Mesenchymal stem cell (in vitro differentiated cells and primary cell): ENCODE results near the gene SULT1A2.
"Not testable (repeated sequence)": the region's sequence is repeated elsewhere in the genome, so short reads cannot be mapped to it uniquely, and the experiment has no call there.

ENCODE experiments used
- DNase-seq: peaks from one replicate; pipeline ENCODE4 v3.0.0-alpha.2; 2013
- H2AFZ ChIP-seq: one replicate; pipeline ENCODE4 v1.6.1; 2013; ENCODE audit warnings: low read depth, mild to moderate bottlenecking, control low read depth, inconsistent platforms, low read length, moderate library complexity
- H2AK5ac ChIP-seq: 2 replicates; pipeline ENCODE4 v1.6.1; 2013; ENCODE audit warnings: low read length, moderate library complexity, mild to moderate bottlenecking, inconsistent platforms; ENCODE audit not compliant: severe bottlenecking
- H2BK120ac ChIP-seq: one replicate; pipeline ENCODE4 v1.6.1; 2013; ENCODE audit warnings: low read depth, mild to moderate bottlenecking, inconsistent platforms, low read length, moderate library complexity
- H2BK12ac ChIP-seq, 2 experiments: one replicate each; pipeline ENCODE4 v1.6.1; 2013; ENCODE audit warnings: inconsistent platforms in 2 of 2, low read length in 2 of 2, mild to moderate bottlenecking in 2 of 2, moderate library complexity in 2 of 2, control low read depth in 1 of 2
- H2BK15ac ChIP-seq: one replicate; pipeline ENCODE4 v1.6.1; 2013; ENCODE audit warnings: mild to moderate bottlenecking, low read depth, inconsistent platforms; ENCODE audit not compliant: poor library complexity, severe bottlenecking
- H2BK5ac ChIP-seq: 2 replicates; pipeline ENCODE4 v1.6.1; 2013; ENCODE audit warnings: low read depth, mild to moderate bottlenecking, low read length, control low read depth, inconsistent platforms; ENCODE audit not compliant: poor library complexity, severe bottlenecking
- H3K14ac ChIP-seq, 2 experiments: one replicate each; pipeline ENCODE4 v1.6.1; 2013; ENCODE audit warnings: inconsistent platforms in 2 of 2, low read length in 2 of 2, control low read depth in 1 of 2, mild to moderate bottlenecking in 1 of 2, moderate library complexity in 1 of 2
- H3K18ac ChIP-seq, 2 experiments: one replicate each; pipeline ENCODE4 v1.6.1; 2013; ENCODE audit warnings: inconsistent platforms in 2 of 2, low read length in 2 of 2, control low read depth in 1 of 2, low read depth in 1 of 2, mild to moderate bottlenecking in 1 of 2
- H3K23ac ChIP-seq, 2 experiments: one replicate each; pipeline ENCODE4 v1.6.1; 2013; ENCODE audit warnings: inconsistent platforms in 2 of 2, low read length in 2 of 2, mild to moderate bottlenecking in 2 of 2, moderate library complexity in 2 of 2, control low read depth in 1 of 2
- H3K27ac ChIP-seq: 2 replicates; pipeline ENCODE4 v1.5.1; 2013; ENCODE audit warnings: mild to moderate bottlenecking, moderate library complexity, low read length, control low read depth, inconsistent platforms; ENCODE audit not compliant: poor library complexity, severe bottlenecking
- H3K27me3 ChIP-seq, 2 experiments: 2 replicates each; pipeline versions ENCODE4 v1.6.1 to v1.7.0; 2013; ENCODE audit warnings: low read length in 2 of 2, mild to moderate bottlenecking in 2 of 2, moderate library complexity in 2 of 2, control low read depth in 1 of 2, inconsistent platforms in 1 of 2; ENCODE audit not compliant: control insufficient read depth in 1 of 2, insufficient read depth in 1 of 2
- H3K36me3 ChIP-seq, 2 experiments: 2 replicates each; pipeline versions ENCODE4 v1.6.1 to v1.7.0; 2013; ENCODE audit warnings: low read length in 2 of 2, control low read depth in 1 of 2, inconsistent platforms in 1 of 2, low read depth in 1 of 2, mild to moderate bottlenecking in 1 of 2; ENCODE audit not compliant: insufficient read depth in 2 of 2, control insufficient read depth in 1 of 2
- H3K4ac ChIP-seq, 2 experiments: one replicate each; pipeline ENCODE4 v1.6.1; 2013; ENCODE audit warnings: inconsistent platforms in 2 of 2, low read length in 2 of 2, mild to moderate bottlenecking in 2 of 2, moderate library complexity in 2 of 2, control low read depth in 1 of 2, low read depth in 1 of 2
- H3K4me1 ChIP-seq: 2 replicates; pipeline ENCODE4 v1.6.1; 2013; ENCODE audit warnings: low read depth, low read length, control low read depth; ENCODE audit not compliant: control insufficient read depth, insufficient read depth
- H3K4me2 ChIP-seq: 2 replicates; pipeline ENCODE4 v1.6.1; 2013; ENCODE audit warnings: low read length, mild to moderate bottlenecking, inconsistent platforms; ENCODE audit not compliant: poor library complexity, severe bottlenecking
- H3K4me3 ChIP-seq, 2 experiments: 2 replicates each; pipeline versions ENCODE4 v1.5.1 to v1.7.0; 2013; ENCODE audit warnings: low read length in 2 of 2, mild to moderate bottlenecking in 2 of 2, control low read depth in 1 of 2, low read depth in 1 of 2; ENCODE audit not compliant: insufficient read depth in 1 of 2
- H3K79me1 ChIP-seq: replicated peaks from 2 replicates; pipeline ENCODE4 v1.6.1; 2013; ENCODE audit warnings: mild to moderate bottlenecking, control low read depth, low read length, inconsistent platforms; ENCODE audit not compliant: poor library complexity, severe bottlenecking
- H3K9ac ChIP-seq: 2 replicates; pipeline ENCODE4 v1.7.0; 2013; ENCODE audit warnings: mild to moderate bottlenecking, low read length, moderate library complexity
- H3K9me3 ChIP-seq: 2 replicates; pipeline ENCODE4 v1.7.0; 2013; ENCODE audit warnings: mild to moderate bottlenecking, low read length; ENCODE audit not compliant: control insufficient read depth
- H4K8ac ChIP-seq: one replicate; pipeline ENCODE4 v1.6.1; 2013; ENCODE audit warnings: inconsistent platforms, mild to moderate bottlenecking, low read length, moderate library complexity
- H4K91ac ChIP-seq: one replicate; pipeline ENCODE4 v1.6.1; 2013; ENCODE audit warnings: mild to moderate bottlenecking, low read length, inconsistent platforms
- WGBS: methylation state at CpG from one replicate; pipeline ENCODE4 v1.1.7; 2013; ENCODE audit warnings: mixed read lengths; 5-methylcytosine and 5-hydroxymethylcytosine counted together

SULT1A2 gene

DNA sequence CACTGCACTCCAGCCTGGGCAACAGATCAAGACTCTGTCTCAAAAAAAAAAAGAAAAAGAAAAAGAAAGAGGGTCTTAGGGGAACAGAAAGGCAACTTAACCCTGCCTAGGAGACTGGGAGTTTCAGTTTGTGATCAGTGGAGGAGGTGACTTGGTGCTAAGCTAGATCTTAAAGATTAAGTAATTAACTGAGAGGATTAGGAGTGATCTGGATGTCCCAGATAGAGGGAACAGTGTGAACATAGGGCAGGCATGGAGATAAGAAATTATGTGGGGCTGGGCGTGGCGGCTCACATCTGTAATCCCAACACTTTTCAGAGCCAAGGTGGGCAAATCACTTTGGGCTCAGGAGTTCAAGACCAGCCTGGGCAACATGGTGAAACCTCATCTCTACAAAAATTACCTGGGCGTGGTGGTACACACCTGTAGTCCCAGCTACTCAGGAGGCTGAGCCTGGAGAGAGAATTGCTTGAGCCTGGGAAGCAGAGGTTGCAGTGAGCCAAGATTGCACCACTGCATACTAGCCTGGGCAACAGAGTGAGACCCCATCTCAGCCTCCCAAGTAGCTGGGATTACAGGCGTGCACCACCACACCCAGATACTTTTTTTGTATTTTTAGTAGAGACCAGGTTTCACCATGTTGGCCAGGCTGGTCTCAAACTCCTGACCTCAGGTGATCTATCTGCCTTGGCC lies 30.5 kb downstream of the SULT1A2 start:
- H2BK12ac ChIP-seq, DNase-seq, H3K9ac ChIP-seq, H2AK5ac ChIP-seq, H3K36me3 ChIP-seq, H3K4me3 ChIP-seq, H3K4ac ChIP-seq, H3K18ac ChIP-seq, H2BK15ac ChIP-seq, H3K27me3 ChIP-seq, H3K23ac ChIP-seq, H4K91ac ChIP-seq, H3K14ac ChIP-seq, H2BK5ac ChIP-seq, H2AFZ ChIP-seq, H3K27ac ChIP-seq, H3K4me2 ChIP-seq, H2BK120ac ChIP-seq, H4K8ac ChIP-seq, H3K9me3 ChIP-seq, H3K4me1 ChIP-seq: not testable (repeated sequence)
- 100% methylated on average over 4 of the region's 4 CpGs for WGBS
- peaks cover 35% of the 10 kb centered on the region for H3K79me1 ChIP-seq

DNA sequence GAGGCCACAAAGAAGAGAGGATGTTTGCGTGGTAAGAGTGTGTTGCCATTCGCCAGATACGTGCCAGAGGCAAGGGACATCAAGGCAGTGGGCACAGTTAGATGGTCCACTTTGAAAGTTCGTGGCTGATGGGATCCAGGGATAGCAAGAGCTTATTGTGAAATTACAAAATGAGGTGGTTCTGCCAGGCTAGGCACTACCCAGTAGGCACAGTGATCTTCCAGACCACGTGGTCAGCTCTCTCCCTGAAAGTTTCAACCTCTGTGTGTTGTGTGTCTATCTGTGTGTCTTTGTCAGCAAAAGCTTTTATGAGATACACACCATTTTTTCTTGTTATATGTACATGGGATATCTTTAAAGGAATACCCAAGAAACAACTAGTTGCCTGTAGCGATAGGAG lies 33.6 kb downstream of the SULT1A2 start:
- Histone ChIP-seq H3K79me1 (peaks cover 33% of the 10 kb centered on the region), H3K14ac (no peak overlapping the region), H3K23ac (no peak overlapping the region), H2BK120ac (no peak overlapping the region), H3K9me3 (peaks cover 9% of the 10 kb centered on the region), H4K91ac (no peak overlapping the region), H3K27ac (no peak overlapping the region), H2BK5ac (no peak overlapping the region), H4K8ac (no peak overlapping the region), H3K4me1 (peaks cover 2% of the 10 kb centered on the region), H2AK5ac (no peak overlapping the region), H3K9ac (no peak overlapping the region), H3K27me3 (no peaks in the 10 kb centered on the region), H3K4ac (no peak overlapping the region), H2BK12ac (no peak overlapping the region), H3K18ac (no peak overlapping the region), H2AFZ (no peak overlapping the region), H2BK15ac (no peak overlapping the region), H3K4me2 (no peak overlapping the region), H3K36me3 (peaks cover 1 to 6% of the 10 kb centered on the region in 2 experiments), H3K4me3 (no peak overlapping the region)
- DNase-seq: no peak
- 93% methylated on average over 6 of the region's 6 CpGs for WGBS

DNA sequence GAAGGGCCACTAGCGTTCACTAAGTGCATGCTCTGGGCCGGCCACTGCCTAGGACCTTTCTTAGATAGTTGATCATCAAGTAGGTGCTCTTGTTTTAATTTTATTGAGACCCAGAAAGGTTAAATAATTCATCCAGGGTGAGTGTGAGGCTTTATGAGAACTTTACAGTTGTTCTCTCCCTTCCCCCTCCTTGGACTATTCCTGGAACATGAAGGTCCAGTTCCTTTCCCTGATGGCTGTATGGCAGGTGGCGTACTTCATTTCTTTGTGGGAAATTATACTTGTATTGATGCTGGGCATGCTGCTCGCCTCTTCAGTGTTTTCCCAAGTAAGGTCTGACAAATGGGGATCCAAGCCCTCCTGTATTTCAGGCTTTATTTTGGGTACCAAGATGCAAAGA lies 34.7 kb downstream of the SULT1A2 start:
- Histone ChIP-seq H2BK15ac (no peak overlapping the region), H3K9me3 (peaks cover 2% of the 10 kb centered on the region), H2BK5ac (no peak overlapping the region), H4K91ac (no peak overlapping the region), H3K4me1 (peaks cover 2% of the 10 kb centered on the region), H3K23ac (no peak overlapping the region), H3K14ac (no peak overlapping the region), H3K36me3 (peaks cover 7% of the 10 kb centered on the region in 2 experiments), H2BK120ac (no peak overlapping the region), H2AK5ac (no peak overlapping the region), H3K4me3 (no peak overlapping the region), H3K4ac (no peak overlapping the region), H3K79me1 (peaks cover 32% of the 10 kb centered on the region), H2BK12ac (no peak overlapping the region), H3K9ac (no peak overlapping the region), H3K27me3 (no peaks in the 10 kb centered on the region), H3K4me2 (no peak overlapping the region), H2AFZ (no peak overlapping the region), H3K27ac (no peak overlapping the region), H4K8ac (no peak overlapping the region), H3K18ac (no peak overlapping the region)
- 96% methylated on average over 4 of the region's 4 CpGs for WGBS
- DNase-seq: no peak

DNA sequence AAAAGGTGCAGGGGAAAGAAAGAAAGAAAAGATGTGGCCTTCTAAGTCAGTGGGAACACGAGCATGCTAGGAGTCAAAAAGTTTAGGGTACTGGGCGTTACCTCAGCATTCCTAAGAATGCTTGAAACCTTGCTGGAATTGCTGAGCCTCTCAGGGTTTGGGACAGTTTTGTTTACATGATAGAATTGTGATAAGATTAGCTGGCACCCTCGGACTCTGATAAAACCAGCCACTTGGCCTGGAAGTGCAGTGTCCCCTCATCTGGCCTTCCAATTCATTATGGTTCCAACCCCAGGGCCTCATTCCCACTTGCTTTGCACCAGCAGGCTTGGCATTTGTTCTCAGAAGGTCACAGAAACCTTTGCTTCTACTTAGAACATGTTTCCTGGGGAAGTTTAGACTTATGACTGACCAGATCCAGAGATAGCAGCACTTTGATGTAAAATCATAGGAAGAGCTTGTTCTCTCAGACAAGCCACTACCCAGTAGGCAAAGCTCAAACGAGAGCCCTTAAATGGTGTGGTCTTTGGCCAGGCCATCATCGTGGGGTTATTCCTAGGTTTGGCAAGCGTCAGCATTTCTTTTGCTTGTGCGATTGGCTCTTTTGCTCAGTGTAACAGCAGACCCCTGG lies 35.2 kb downstream of the SULT1A2 start:
- no peak overlapping the region for H3K27ac ChIP-seq
- H3K4me3 ChIP-seq: no peak overlapping the region
- H2AFZ ChIP-seq: no peak overlapping the region
- no peak overlapping the region for H2BK120ac ChIP-seq
- H3K9me3 ChIP-seq: no peaks in the 10 kb centered on the region
- no peak overlapping the region for H2BK12ac ChIP-seq
- DNase-seq: peak; percentile 12
- peak overlapping the region in 1 of 2 experiments; percentile 55 for H3K23ac ChIP-seq
- H3K18ac ChIP-seq: peak overlapping the region in 1 of 2 experiments; percentile 18
- H3K4me1 ChIP-seq: peaks cover 2% of the 10 kb centered on the region
- H2BK5ac ChIP-seq: no peak overlapping the region
- H3K36me3 ChIP-seq: peaks cover 7% of the 10 kb centered on the region in 2 experiments
- no peak overlapping the region for H4K91ac ChIP-seq
- H3K14ac ChIP-seq: no peak overlapping the region
- peaks cover 31% of the 10 kb centered on the region for H3K79me1 ChIP-seq
- H3K9ac ChIP-seq: no peak overlapping the region
- WGBS: 57% methylated on average over 7 of the region's 7 CpGs
- no peak overlapping the region for H2BK15ac ChIP-seq
- H2AK5ac ChIP-seq: no peak overlapping the region
- no peak overlapping the region for H4K8ac ChIP-seq
- H3K27me3 ChIP-seq: no peaks in the 10 kb centered on the region
- no peak overlapping the region for H3K4me2 ChIP-seq
- no peak overlapping the region for H3K4ac ChIP-seq
